CD4-positive, alpha-beta T cell treated with Interleukin-21 for 1 hour (primary cell): ENCODE measurements around the gene NBPF26.
"Not testable (repeated sequence)": the region's sequence is repeated elsewhere in the genome, so short reads cannot be mapped to it uniquely, and the experiment has no call there.

Experiments
- DNase-seq: peaks from one replicate; pipeline ENCODE4 v3.0.0-alpha.2; 2020

The NBPF26 gene

DNA sequence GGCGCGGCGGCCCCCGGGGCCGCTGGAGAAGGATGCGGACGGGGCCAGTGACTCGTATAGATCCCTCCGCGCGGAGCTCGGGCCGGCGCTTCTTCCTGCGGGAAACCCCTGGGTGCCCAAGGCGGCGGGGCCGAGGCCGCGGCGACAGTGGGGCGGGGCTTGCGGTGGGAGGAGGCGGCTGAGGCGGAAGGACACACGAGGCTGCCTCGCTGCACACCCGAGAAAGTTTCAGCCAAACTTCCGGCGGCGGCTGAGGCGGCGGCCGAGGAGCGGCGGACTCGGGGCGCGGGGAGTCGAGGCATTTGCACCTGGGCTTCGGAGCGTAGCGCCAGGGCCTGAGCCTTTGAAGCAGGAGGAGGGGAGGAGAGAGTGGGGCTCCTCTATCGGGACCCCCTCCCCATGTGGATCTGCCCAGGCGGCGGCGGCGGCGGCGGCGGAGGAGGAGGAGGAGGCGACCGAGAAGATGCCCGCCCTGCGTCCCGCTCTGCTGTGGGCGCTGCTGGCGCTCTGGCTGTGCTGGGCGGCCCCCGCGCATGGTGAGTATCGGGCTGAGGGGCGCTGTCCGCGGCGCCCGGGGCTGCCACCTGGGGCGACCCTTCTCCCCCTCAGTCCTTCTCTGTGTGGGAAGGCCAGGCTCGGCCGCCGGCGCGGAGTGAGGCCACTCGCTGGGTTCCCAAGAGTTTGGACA lies at the start of gene NBPF26:
Gene NBPF26 (plus strand): TSS at position 231 of the 688 bp plus-strand sequence.
- DNase-seq: peak; percentile 90

DNA sequence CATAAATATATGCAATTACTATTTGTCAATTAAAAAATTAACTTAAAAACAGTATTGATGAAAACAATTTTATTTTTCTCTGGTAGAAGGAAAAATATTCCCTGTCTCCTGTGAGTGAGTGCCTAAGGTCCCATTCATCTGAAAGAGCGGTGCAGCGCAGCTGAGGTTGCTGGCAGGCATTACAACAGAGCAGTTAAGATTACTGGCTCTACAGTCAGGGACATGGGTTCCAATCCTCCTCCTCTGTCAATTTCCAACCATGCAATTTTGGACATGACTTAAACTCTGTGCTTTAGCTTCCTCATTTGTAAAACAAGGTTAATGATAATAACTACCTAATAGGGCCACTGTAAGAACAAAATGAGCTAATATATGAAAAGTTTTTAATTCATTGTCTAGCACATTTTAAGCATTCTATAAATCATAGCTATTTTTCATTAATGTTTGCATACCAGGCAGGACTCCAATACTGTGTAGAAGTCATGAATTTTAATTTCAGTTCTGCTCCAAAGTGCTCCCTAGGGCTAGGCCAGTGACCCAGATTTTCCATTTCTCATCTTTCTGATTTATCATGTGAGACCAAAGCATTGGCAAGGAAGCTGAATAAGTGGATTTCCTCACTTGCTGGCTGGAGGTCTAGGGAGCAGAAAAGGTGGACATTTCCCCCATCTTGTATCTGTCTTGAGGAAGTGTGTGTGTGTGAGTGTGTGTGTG lies 43.5 kb upstream of the NBPF26 start:
- DNase-seq: not testable (repeated sequence)

DNA sequence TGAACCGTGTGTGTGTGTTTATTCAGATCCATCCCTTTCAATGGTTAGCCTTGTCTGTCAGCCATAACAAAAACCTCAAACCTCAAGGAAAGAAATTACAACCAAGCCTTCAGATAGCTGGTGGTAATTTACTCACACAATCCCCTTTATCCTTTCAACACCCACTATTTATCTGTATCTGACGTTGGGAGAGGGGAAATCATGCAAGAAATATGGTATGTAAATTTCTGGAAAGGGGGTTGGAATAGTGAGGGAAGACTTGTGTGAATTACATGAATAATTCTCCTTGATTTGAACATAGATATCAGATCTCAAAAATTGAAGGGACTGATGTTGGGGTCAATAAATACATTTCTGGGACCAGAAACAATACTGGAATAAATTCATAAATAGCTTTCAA lies 42.8 kb upstream of the NBPF26 start:
- DNase-seq: not testable (repeated sequence)

DNA sequence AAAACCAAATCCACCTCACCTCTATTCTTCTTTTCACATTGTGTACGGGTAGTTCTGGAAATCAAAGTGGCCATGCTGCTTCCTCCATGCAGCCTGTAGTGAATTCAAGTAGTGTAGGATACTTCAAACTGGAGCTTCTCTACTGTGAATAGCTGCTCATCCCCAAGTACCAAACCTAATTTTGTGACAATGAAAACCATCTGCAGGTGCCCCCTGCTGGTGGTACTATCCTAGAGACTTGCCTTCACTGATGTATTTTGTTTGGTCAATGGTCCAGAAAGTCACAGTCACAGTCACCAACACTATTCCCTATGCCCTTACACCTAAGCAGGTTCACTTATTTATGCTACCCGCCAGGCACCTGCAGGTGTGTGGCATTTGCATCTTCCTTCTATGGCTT lies 39.3 kb upstream of the NBPF26 start:
- not testable (repeated sequence) for DNase-seq

DNA sequence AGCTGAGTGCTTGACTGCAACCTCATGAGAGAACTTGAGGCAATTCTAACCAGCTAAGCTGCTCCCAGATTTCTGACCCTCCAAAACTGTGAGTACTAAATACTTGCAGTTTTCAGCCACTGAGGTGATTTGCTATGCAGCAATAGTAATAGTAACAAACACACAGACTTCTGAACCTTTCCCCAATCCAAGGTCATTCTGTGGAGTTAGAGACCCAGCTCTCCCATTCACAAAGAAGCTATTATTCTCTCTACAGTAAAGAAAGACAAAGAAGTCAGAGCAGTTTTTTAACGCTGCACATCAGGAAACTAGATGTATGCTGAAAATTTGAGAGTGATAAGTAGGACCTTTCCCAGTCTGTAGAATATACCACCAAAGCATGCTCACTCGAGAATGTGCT lies 38.1 kb upstream of the NBPF26 start:
- not testable (repeated sequence) for DNase-seq

DNA sequence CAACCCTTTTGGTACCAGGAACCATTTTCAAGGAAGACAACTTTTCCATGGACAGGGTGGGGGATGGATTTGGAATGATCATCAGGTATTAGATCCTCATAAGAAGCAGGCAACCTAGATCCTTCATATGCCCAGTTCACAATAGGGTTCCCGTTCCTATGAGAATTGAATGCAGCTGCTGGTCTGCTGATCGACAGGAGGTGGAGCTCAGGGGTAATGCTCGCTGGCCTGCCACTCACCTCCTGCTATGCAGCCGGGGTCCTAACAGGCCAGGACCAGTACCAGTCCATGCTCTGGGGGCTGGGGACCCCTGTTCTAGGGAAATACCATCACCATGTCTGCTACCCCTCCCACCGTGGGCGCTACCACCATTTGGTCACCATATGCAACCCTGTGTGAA lies 36.5 kb upstream of the NBPF26 start:
- not testable (repeated sequence) for DNase-seq

DNA sequence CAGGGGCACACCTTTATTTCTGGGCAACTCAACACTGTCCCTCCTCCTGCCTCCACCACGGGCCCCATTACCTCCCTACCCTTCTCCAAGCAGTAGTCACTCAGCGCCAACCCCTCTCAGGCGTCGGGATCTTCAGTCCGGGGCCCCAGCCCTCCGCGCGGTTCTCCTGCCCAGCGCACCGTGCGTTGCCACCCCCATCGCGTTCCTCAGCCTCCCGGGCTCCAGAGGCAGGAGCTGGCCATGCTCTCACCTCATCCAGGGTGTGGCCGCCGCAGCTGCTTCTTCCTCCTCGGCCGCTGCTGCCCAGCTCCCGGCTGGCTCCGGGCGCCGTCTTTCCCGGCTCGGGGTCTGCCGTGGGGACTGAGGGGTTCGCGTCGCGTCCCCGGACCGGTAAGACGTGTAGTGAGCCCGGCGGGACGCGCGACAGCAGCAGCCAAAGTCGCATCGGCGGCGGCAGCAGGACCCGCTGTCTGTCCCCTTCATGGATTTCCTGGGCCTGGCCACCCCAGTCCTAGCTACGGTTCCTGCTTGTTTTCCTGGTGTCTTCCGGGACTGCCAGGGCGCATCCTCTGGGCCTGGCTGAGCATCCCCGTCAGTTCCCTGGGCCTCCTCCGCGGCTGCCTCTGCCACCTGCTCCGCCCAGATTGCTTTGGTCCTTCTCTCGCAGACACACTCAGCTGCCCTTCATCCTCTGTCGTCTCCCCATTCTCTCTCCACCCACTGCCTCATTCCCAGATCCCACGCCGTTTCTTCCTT lies 22.8 kb upstream of the NBPF26 start:
- not testable (repeated sequence) for DNase-seq

DNA sequence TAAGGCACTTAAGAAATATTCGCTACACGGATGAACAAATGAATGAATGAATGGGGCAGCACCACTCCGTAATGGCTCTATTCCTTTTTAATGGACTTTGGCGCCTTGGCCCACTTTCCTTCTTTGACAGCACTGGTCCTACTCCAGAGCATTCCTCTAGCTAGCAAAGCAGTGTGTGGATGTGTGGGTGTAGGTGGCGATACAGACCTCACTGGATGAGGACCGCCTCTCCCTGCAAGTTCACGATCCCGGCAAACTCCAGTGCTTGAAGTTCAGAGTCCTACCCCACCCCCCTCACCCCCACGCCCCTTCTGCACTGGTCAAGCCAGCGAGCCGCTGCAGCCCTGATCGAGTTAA lies 409 bp upstream of the NBPF26 start:
- not testable (repeated sequence) for DNase-seq

DNA sequence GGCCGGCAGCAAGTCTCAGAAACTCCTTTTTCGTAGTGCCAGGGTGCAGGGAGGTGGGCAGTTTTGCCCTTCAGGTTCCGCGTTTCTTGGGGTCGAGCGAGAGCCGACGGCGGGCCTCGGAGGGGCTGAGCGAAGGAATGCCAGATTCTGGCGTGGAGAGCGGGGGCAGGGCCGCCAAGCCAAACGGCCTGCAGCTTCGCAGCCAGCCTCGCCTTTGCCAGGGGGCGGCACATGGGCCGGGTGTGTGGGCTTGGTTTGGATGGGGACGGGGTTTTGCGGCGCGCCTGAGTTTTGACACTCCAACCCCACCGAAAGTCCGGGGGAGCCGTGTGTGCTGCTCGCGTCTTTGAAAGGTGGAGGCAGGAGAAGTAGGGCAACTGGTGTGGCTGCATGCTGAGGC lies 762 bp downstream of the NBPF26 start:
- DNase-seq: peak; percentile 5

DNA sequence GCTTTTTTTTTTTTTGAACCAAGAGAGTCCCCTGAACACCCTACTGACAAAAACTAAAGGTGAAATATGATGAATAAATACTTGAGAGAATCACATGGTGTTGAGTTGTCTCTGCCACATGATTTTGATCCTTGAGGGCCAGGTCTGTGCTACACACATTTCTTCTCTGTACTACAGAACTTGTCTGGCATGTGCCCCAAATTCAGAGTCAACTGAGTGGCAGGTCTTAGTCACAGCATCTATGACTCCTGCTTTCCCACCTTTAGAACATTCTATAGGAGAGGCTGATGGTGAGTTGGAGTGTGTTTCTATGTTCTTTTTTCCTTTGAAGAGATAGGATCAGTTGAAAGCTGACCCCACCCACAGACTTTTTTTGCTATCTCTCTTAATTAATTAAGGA lies 5.1 kb downstream of the NBPF26 start:
- DNase-seq: not testable (repeated sequence)

DNA sequence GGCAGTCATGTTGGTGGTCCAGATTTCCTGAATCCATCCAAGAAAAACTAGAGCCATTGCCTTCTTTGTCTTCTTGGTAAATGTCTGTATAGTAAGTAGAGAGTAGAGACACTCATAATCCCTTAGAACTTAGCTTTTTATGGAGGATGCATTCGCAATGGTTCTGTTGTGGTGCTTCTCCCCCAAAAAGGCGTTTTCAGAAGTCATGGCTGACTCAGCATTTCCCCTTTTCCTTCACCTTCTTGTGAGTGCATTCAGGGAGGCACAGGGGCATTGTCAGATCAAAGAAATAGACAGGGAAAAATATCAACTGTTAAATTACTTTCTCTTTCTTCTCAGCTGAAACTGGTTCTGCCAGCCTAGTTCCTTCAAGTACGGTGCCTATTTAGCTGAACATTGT lies 45.3 kb downstream of the NBPF26 start:
- not testable (repeated sequence) for DNase-seq

DNA sequence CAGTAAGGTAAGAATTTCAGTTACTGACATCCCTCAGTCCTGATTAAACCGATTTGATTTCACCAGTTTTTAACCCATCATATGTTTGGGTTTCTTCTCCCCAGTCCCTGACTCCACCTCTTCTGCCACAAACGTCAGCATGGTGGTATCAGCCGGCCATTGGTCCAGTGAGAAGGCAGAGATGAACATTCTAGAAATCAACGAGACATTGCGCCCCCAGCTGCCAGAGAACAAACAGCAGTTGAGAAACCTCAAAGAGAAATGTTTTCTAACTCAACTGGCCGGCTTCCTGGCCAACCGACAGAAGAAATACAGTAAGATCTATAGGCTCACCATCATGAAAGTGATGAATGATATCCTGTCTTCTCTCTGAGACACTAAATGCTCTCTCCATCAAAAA lies 81.7 kb downstream of the NBPF26 start:
- DNase-seq: peak; percentile 16

DNA sequence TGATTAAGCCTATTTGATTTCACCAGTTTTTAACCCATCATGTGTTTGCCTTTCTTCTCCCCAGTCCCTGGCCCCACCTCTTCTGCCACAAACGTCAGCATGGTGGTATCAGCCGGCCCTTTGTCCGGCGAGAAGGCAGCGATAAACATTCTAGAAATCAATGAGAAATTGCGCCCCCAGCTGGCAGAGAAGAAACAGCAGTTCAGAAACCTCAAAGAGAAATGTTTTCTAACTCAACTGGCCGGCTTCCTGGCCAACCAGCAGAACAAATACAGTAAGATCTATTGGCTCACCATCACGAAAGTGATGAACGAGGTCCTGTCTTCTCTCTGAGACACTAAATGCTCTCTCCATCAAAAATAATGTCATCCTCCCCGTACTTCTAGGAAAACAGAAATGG lies 88.1 kb downstream of the NBPF26 start:
- DNase-seq: peak; percentile 59

DNA sequence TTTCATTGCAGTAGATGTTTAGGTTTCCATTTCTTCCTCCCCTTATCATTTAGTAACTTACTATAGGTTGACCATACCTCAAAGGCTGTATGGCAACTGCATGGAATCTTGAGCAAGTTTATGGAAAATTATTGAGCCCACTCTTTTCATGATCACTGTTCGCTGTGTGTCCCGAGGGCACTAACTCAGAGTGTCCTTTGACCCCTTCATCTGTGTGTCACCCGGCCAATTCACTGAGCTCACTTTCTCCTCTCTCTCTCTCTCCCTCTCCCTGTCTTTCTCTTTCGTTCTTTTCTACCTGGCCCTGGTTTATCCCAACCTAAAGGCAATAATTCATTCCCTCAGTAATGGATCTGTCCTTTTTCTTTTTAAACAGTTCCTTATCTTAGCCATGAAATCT lies 101.3 kb downstream of the NBPF26 start:
- DNase-seq: not testable (repeated sequence)

DNA sequence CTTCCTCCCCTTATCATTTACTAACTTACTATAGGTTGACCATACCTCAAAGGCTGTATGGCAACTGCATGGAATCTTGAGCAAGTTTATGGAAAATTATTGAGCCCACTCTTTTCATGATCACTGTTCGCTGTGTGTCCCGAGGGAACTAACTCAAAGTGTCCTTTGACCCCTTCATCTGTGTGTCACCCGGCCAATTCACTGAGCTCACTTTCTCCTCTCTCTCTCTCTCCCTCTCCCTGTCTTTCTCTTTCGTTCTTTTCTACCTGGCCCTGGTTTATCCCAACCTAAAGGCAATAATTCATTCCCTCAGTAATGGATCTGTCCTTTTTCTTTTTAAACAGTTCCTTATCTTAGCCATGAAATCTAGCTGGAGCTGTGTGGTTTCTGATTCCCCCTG lies 102.9 kb downstream of the NBPF26 start:
- not testable (repeated sequence) for DNase-seq

DNA sequence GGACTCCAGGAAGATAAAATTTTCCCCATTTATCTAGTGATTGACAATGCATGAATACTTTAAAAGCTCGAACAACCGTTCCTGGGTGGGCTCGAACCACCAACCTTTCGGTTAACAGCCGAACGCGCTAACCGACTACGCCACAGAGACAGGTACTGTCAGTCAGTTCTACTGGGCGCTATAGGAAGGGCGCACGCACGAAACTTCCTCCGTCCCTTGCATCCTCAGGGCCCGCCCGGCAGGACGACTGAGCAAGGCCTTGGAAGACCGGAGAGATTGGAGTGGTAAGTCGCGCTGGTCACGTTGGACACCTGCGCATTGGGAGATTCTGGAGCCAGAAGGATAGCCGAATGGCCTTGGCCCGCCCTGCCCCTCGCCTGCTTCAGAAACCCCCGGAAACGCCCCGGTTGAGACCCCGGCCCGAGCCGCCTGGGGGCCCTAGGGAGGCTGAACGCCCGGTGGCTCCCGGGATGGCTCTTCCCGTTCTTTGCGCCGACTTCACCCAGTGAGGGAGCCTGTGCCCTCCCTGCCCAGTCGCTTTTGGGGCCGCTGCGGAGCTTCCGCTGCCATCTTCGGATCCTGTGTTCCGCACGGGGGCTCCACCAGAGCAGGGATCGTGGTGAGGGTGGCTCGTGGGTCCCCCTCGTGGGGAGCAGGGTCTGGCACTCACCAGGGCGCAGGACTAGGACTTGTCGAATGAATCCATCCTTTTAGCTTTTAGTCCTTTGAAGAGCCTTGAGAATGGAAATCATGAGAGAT lies 120.6 kb downstream of the NBPF26 start:
- peak; percentile 90 for DNase-seq

DNA sequence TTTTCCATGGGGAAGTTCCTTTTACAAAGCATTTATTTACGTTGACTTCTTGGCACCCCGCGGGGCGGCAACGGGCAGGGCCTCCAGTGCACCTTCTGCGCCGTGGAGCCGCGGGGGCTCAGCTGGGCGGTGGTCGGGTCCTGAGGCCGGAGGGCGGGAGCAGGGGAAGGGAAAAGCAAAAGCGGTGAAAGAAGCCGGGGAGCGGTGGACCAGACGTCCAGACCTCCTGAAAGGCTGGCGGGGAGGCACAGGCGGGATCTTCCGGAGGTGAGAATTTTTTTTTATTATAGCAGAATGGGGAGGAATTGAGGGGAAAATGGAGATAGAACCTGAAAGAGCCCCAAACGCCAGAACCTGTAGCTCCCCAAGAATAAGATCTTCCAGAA lies 121.2 kb downstream of the NBPF26 start:
- not testable (repeated sequence) for DNase-seq

DNA sequence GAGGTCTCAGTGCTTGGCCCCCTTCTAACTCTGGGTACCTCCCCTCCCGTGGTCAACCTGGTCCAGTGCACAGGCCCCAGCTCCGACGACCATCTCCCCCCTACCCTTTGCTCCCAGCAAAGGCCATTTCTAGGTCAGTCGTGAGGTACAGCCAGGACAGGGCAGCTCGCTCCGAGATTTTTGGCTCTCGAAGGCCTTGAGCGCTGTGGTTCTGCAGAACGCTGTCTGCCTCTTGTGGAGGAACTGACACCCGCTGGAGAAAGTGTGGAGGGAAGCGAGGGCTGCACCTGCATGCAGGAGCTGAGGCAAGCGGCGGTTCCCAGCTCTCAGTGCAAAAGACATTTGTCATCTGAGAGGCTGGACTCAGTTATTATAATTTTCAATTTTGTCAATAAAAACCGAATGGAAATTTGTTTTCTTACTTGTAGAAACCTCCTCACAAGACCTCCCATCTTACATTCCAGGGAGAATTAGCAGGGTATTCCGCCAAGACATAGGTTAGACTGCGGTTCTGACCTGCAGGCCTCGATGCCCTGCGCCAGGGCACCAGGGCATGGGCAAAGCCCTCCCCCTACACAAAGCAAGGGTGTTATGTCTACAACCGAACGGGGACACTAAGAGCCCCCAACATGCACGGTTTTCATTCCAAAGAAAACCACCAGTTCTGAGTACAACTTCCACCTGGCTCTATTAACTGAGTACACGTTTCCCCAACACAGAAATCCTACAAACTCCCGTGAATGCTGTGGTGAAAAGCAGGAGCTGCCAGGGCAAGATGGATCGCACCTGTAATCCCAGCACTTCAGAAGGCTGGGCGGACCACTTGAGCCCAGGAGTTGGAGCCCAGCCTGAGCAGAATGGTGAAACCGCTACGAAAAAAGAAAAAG lies 125.9 kb downstream of the NBPF26 start:
- DNase-seq: peak; percentile 40

DNA sequence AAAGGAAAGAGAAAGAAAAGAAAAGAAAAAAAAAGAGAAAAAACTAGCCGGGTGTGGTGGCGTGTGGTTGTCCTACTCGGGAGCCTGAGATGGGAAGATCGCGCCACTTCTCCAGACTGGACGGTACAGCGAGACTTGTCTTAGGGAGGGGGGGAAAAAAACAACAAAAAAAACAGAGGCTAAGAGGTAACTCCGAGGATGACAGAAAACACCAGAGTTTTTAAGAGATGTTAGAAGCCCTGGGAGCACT lies 126.5 kb downstream of the NBPF26 start:
- DNase-seq: not testable (repeated sequence)

DNA sequence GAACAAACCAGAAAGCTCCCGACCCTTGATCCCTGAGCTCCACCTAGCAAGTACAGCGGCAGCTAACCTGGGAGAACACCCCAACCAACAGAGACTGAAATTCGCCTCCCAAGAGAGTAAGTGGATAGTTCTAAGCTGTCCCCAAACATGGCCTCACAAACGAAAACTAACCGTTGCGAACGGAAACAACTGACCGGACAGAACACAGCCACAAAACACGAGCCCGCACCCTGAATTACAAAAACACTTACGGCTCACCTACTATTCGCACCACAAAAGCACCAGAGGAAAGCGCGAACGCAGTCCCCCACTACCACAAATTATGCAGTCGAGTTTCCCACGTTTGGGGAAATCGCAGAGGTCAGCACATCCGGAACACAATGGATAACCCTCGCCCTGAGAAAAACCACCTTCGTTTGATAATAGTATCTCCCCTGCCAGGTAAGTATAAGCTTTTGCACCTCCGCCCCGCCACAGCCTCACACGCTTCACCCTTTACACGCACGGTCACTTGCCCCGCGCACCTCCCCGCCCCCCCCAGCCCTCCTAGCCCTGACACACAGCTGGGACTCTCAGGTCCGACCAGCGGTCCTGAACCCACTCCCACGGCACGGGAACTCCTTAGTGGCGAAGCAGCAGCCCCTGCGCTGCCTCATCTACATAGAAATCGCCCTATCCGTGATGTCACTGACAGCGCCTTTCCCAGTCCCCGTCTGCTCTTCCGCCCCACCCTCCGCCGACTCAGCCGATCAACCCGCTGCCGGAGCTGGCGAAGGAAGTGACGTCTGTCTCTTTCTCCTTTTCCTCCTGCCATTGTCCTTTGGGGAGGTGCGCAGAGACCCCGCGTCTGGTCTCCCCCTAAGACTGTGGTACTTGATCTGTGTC lies 127.0 kb downstream of the NBPF26 start:
- peak; percentile 95 for DNase-seq

DNA sequence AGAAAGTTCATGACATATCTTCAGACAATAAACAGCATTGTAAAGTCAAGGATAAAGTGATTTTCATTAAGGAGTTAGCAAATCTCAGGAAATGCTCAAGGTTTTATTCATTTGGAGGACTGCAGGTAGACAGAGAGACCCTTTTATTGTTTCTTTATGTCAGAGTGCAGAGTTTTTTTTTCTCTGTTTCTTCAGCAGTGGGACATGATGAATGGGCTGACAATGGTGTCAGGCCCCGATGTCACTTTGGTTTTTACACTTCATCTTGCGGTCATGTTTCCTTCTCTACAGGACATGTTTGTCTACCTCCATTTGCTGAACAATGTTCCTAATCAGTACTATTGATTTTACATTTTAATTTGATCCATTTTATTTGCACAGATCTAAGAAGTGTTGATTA lies 134.4 kb downstream of the NBPF26 start:
- DNase-seq: peak; percentile 28
